Measurements from ENCODE around the gene TOR2A. TPM values are rescaled to one million over a fixed set of nuclear protein-coding genes. Genes with fewer than 3 reads are reported as not detected.

TOR2A gene
- total and polyA plus RNA-seq, 9 of the 15 experiments (the other 6 are each of a cell fraction or from before 2014, with no cell fraction given) = 0.80 to 25.9 (median 11.1) TPM

DNA sequence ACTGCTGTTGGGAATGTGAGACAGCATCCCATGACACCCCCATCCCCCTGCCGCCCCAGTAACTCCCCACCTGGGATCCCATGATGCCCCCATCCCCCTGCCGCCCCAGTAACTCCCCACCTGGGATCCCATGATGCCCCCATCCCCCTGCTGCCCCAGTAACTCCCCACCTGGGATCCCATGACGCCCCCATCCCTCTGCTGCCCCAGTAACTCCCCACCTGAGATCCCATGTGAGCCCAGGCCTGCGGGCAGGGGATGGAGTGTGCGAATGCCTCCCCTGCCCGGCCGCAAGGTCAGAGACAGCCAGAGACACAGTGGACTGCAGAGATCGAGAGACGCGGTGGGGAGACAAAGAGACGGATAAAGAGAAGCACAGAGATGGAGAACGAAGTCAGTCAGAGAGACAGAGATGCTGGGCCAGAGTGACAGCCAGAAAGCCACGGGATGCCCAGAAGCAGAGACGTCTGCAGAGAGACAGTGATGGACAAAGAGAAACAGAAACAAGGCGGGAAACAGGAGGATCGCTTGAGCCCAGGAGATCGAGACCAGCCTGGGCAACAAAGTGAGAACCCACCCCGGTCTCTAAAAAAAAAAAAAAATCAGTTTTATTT is 42.4 kb upstream of the TOR2A start:
- Histone ChIP-seq H3K9me3 (replicated peaks; ENCODE audit: control insufficient read depth, insufficient read depth, low read depth, low read length) (no peaks in the 10 kb centered on the region), H3K9ac (ENCODE audit: insufficient read depth in 1 of 2, low read depth in 2 of 2, low read length in 2 of 2) (peak overlapping the region in 1 of 2 experiments; percentile 18; a peak in 1 of 4 replicates), H3K36me3 (ENCODE audit: control insufficient read depth, insufficient read depth, low read length) (no peaks in the 10 kb centered on the region), H3K4me3 (no peak overlapping the region), H3K9me1 (ENCODE audit: control insufficient read depth, insufficient read depth, low read length) (no peaks in the 10 kb centered on the region), H3K4me1 (replicated peaks in 1 of 2; ENCODE audit: control insufficient read depth in 2 of 2, insufficient read depth in 2 of 2, low read length in 2 of 2) (peaks cover 24 to 41% of the 10 kb centered on the region in 2 experiments), H3K79me2 (ENCODE audit: control insufficient read depth, insufficient read depth, low read length) (no peaks in the 10 kb centered on the region), H4K20me1 (replicated peaks; ENCODE audit: control insufficient read depth, insufficient read depth, low read length) (no peaks in the 10 kb centered on the region), H3K27ac (ENCODE audit: extremely low read depth, low read depth, low read length) (no peak overlapping the region), H3K27me3 (ENCODE audit: control insufficient read depth in 2 of 2, insufficient read depth in 2 of 2, low read length in 2 of 2) (no peaks in the 10 kb centered on the region), H2AFZ (ENCODE audit: low read depth, low read length) (no peak overlapping the region), H3K4me2 (ENCODE audit: insufficient read depth, low read length) (no peak overlapping the region)
- ATAC-seq (no peak), DNase-seq (ENCODE audit: extremely low read depth in 1 of 4, low spot score in 3 of 4) (no peak), FAIRE-seq (no peak)
- WGBS (ENCODE audit: insufficient coverage, low coverage, missing lambda C conversion rate) = 80% methylated on average over 16 of the region's 18 CpGs
- intact Hi-C loops (cut with micrococcal nuclease) (no loop called here), in situ Hi-C loops (cut with MboI) (no loop called here)
- no TSS peak for BruUV-seq (replicated peaks)
- CTCF ChIA-PET (ENCODE audit: low intra/inter-chr PET ratio) = no interaction called here
- TF ChIP-seq MLLT1 (IDR thresholded peaks at IDR 0.05) (peak in 1 of 2 experiments; percentile 40; a peak in 1 of 4 replicates), HMGN3 (IDR thresholded peaks at IDR 0.05; ENCODE audit: borderline replicate concordance, extremely low read depth, insufficient read length, low read depth, low read length) (no peak), ZNF431 (CRISPR knock-in tag; IDR thresholded peaks at IDR 0.05) (no peak)
- POLR2A ChIA-PET = interaction anchor here (1.1 kb wide), 1 partner anchor 11 kb away, joined by 4 read pairs; no protein-coding TSS in a partner anchor
